K562 (cell line): ENCODE results near the gene ADORA2B. TPM values are rescaled to one million over a fixed set of nuclear protein-coding genes. Genes with fewer than 3 reads are reported as not detected.
A peak's percentile ranks its signal among the peaks of the same experiment; 100 is the strongest.

ENCODE experiments used
- BMI1 ChIP-seq: fragments of 150-350 bp; IDR thresholded peaks from 2 replicates; pipeline ENCODE4 v1.6.1; 2014; ENCODE audit warnings: low read length
- CTBP1 ChIP-seq: fragments of 450-650 bp; IDR thresholded peaks from 2 replicates; pipeline ENCODE4 v1.6.1; 2016; ENCODE audit warnings: borderline replicate concordance
- CTCF ChIP-seq, 3 experiments: IDR thresholded peaks in 2 of 3; conservative IDR thresholded peaks in 1 of 3; 2 replicates each; pipeline ENCODE4 v1.5.1; 2011 to 2012; ENCODE audit warnings: low read length in 3 of 3, mild to moderate bottlenecking in 3 of 3, control low read depth in 2 of 3, improper control_type of control experiment in 1 of 3, inconsistent platforms in 1 of 3, low read depth in 1 of 3, mixed read lengths in 1 of 3, moderate library complexity in 1 of 3; ENCODE audit not compliant: insufficient read depth in 2 of 3
- E2F6 ChIP-seq, 2 experiments: IDR thresholded peaks; 2 replicates each; pipeline ENCODE4 v1.6.1; 2011; ENCODE audit warnings: borderline replicate concordance in 1 of 2, control low read depth in 1 of 2, low read depth in 1 of 2, low read length in 1 of 2, mild to moderate bottlenecking in 1 of 2, mixed read lengths in 1 of 2, moderate library complexity in 1 of 2; ENCODE audit not compliant: insufficient read depth in 1 of 2, insufficient read length in 1 of 2, poor library complexity in 1 of 2, severe bottlenecking in 1 of 2; ENCODE audit errors: extremely low read depth in 1 of 2
- HDAC6 ChIP-seq: IDR thresholded peaks from 2 replicates; pipeline ENCODE4 v1.6.1; 2012; ENCODE audit warnings: low read depth, mild to moderate bottlenecking, control low read depth, inconsistent platforms, low read length, moderate library complexity
- KDM1A ChIP-seq, 2 experiments: fragments of 450-650 bp; IDR thresholded peaks; 2 replicates each; pipeline ENCODE4 v1.6.1; 2016; ENCODE audit warnings: mild to moderate bottlenecking in 2 of 2
- KLF10 ChIP-seq: fragments of 250-450 bp; sonication (Bioruptor Pico); IDR thresholded peaks from 2 replicates; pipeline ENCODE4 v1.6.1; 2021; ENCODE audit warnings: matching md5 sums
- KLF16 ChIP-seq: IDR thresholded peaks from 2 replicates; pipeline ENCODE4 v1.6.1; 2016; ENCODE audit warnings: antibody characterized with exemption
- NKRF ChIP-seq: fragments of 450-650 bp; IDR thresholded peaks from 2 replicates; pipeline ENCODE4 v1.6.1; 2016; ENCODE audit warnings: borderline replicate concordance
- NR1H2 ChIP-seq: sonication (generic); formaldehyde crosslinking; IDR thresholded peaks from 2 replicates; pipeline ENCODE4 v1.4.0; 2020; ENCODE audit warnings: mild to moderate bottlenecking, missing genetic modification reagents
- PCBP1 ChIP-seq: fragments of 200-400 bp; formaldehyde crosslinking; IDR thresholded peaks from 2 replicates; pipeline ENCODE4 v1.6.1; 2018; ENCODE audit warnings: mild to moderate bottlenecking, low read depth, low read length; ENCODE audit not compliant: poor library complexity, severe bottlenecking
- PKNOX1 ChIP-seq: fragments of 450-650 bp; IDR thresholded peaks from 2 replicates; pipeline ENCODE4 v1.6.1; 2016
- POLR2A ChIP-seq: fragments of 450-650 bp; conservative IDR thresholded peaks from 2 replicates; pipeline ENCODE4 v1.6.1; 2016
- RAD21 ChIP-seq, 2 experiments: fragments of 250-450 bp in 1 of 2; fragments of 450-650 bp in 1 of 2; sonication (Bioruptor Pico) in 1 of 2; formaldehyde crosslinking in 1 of 2; IDR thresholded peaks in 1 of 2; conservative IDR thresholded peaks in 1 of 2; 2 replicates each; pipeline versions ENCODE4 v1.4.0 to v1.8.0; 2020 to 2022; ENCODE audit warnings: mild to moderate bottlenecking in 2 of 2, moderate library complexity in 1 of 2
- RCOR1 ChIP-seq, 2 experiments: IDR thresholded peaks; 2 replicates each; pipeline ENCODE4 v1.6.1; 2012; ENCODE audit warnings: low read depth in 2 of 2, low read length in 2 of 2, borderline replicate concordance in 1 of 2, improper control_type of control experiment in 1 of 2
- RFX5 ChIP-seq: IDR thresholded peaks from 2 replicates; pipeline ENCODE4 v1.6.1; 2011; ENCODE audit warnings: low read depth, mild to moderate bottlenecking, improper control_type of control experiment, low read length
- THAP7 ChIP-seq: fragments of 250-450 bp; sonication (Bioruptor Pico); IDR thresholded peaks from 2 replicates; pipeline ENCODE4 v1.5.0; 2021
- THRA ChIP-seq: fragments of 450-650 bp; IDR thresholded peaks from 2 replicates; pipeline ENCODE4 v1.6.1; 2017; ENCODE audit warnings: mild to moderate bottlenecking, moderate library complexity
- ZNF143 ChIP-seq: sonication (generic); formaldehyde crosslinking; IDR thresholded peaks from 2 replicates; pipeline ENCODE4 v1.9.0; 2022; ENCODE audit warnings: mild to moderate bottlenecking, missing genetic modification reagents
- polyA plus RNA-seq, 8 experiments: library from polyadenylated mRNA; depleted of rRNA in 4 of 8; stranded (reverse) in 5 of 8; unstranded in 3 of 8; fragments of >200 nt; fragmentation: Nextera tagmentation in 2 of 8; fragmentation: Illumina TruSeq in 1 of 8; extraction: Ambion mirVana in 2 of 8; extraction: Trizol in 1 of 8; gene quantifications; 2 replicates each; pipeline versions ENCODE4 v1.2.1 to v1.2.3, GENCODE V29; 2011 to 2014; ENCODE audit warnings: inconsistent platforms in 1 of 8, missing spikeins in 1 of 8
- total RNA-seq, 7 experiments: library from RNA; depleted of rRNA in 6 of 7; stranded (reverse); fragments of >200 nt in 6 of 7; fragmentation: Illumina TruSeq in 2 of 7; extraction: Trizol in 2 of 7; gene quantifications; 2 replicates each; pipeline versions ENCODE4 v1.2.1 to v1.2.3, GENCODE V29; 2011 to 2021; ENCODE audit warnings: low replicate concordance in 1 of 7

Gene ADORA2B
- total and polyA plus RNA-seq, 9 of the 15 experiments (the other 6 are each of a cell fraction or from before 2014, with no cell fraction given) = 6.4 to 16.6 (median 10.5) TPM

- TF ChIP-seq KDM1A (IDR thresholded peaks at IDR 0.05) = peak in 1 of 2 experiments; percentile 66; a peak in 3 of 4 replicates
- TF ChIP-seq POLR2A = no peak
- no peak for TF ChIP-seq HDAC6
- 0 out of 2 replicates have a peak, but pooled peaks have one; percentile 17 for TF ChIP-seq KLF16
- no peak for TF ChIP-seq THRA
- TF ChIP-seq RFX5 = no peak
- no peak for TF ChIP-seq RAD21 (CRISPR knock-in tag; conservative IDR thresholded peaks at IDR 0.05 in 1 of 2, IDR thresholded peaks at IDR 0.05 in 1 of 2)
- no peak for TF ChIP-seq KLF10 (CRISPR knock-in tag)
- TF ChIP-seq ZNF143 (CRISPR knock-in tag) = no peak
- no peak for TF ChIP-seq NR1H2 (CRISPR knock-in tag)
- no peak for TF ChIP-seq CTCF (IDR thresholded peaks at IDR 0.05 in 2 of 3, conservative IDR thresholded peaks at IDR 0.05 in 1 of 3; ENCODE audit: insufficient read depth in 2 of 3, low read depth in 1 of 3, low read length in 3 of 3)
- TF ChIP-seq BMI1 = no peak
- TF ChIP-seq CTBP1 = 0 out of 2 replicates have a peak, but pooled peaks have one; percentile 33
- TF ChIP-seq PKNOX1 = no peak
- TF ChIP-seq PCBP1 = no peak
- peak in 1 of 2 experiments; percentile 74; a peak in 1 of 4 replicates for TF ChIP-seq RCOR1 (IDR thresholded peaks at IDR 0.05; ENCODE audit: borderline replicate concordance in 1 of 2, low read depth in 2 of 2, low read length in 2 of 2)
- TF ChIP-seq E2F6 (IDR thresholded peaks at IDR 0.05; ENCODE audit: borderline replicate concordance in 1 of 2, extremely low read depth in 1 of 2, insufficient read depth in 1 of 2, insufficient read length in 1 of 2, low read depth in 1 of 2, low read length in 1 of 2, poor library complexity in 1 of 2, severe bottlenecking in 1 of 2) = no peak
- no peak for TF ChIP-seq THAP7 (CRISPR knock-in tag)
- TF ChIP-seq NKRF = no peak
These were observed 11.0 kb downstream of the ADORA2B start (continued) for GRCh38 chr17:15955793-15956541.
